Activated naive CD8-positive, alpha-beta T cell treated with anti-CD3 and anti-CD28 coated beads, Interleukin-2, amount 10 ng/mL, durations not matched to agents 7 days and 5 days (primary cell): ENCODE results near the gene PNMT. TPM values are rescaled to one million over a fixed set of nuclear protein-coding genes. Genes with fewer than 3 reads are reported as not detected.

Experiments
- ATAC-seq: fragments of 150-1000 bp; cut with Tn5 transposase; one replicate; pipeline ENCODE4 v1.10.0; 2021; ENCODE audit warnings: low read depth, moderate library complexity
- POLR2A ChIA-PET: fragments of 350-600 bp; sonication (Branson Sonifier 250); formaldehyde crosslinking; loops from one replicate; lab custom pipeline; 2021; ENCODE audit warnings: antibody characterized with exemption; lab: Charles Lee
- DNase-seq: peaks from one replicate; pipeline ENCODE4 v3.0.0; 2021
- H3K27ac Mint-ChIP-seq: one replicate; pipeline ENCODE4 v1.8.0; 2022; ENCODE audit warnings: mild to moderate bottlenecking, mixed read lengths
- H3K27me3 Mint-ChIP-seq: one replicate; pipeline ENCODE4 v1.8.0; 2022; ENCODE audit warnings: mild to moderate bottlenecking, moderate library complexity, mixed read lengths
- H3K36me3 Mint-ChIP-seq: one replicate; pipeline ENCODE4 v1.8.0; 2021; ENCODE audit warnings: mild to moderate bottlenecking, mixed read lengths
- H3K4me1 Mint-ChIP-seq: one replicate; pipeline ENCODE4 v1.8.0; 2021; ENCODE audit warnings: mixed read lengths
- H3K4me3 Mint-ChIP-seq: one replicate; pipeline ENCODE4 v1.8.0; 2022; ENCODE audit warnings: mild to moderate bottlenecking, moderate library complexity, mixed read lengths
- H3K9me3 Mint-ChIP-seq: one replicate; pipeline ENCODE4 v1.8.0; 2021; ENCODE audit warnings: mixed read lengths
- total RNA-seq, 2 experiments: library from RNA; stranded (reverse); gene quantifications; one replicate each; pipeline ENCODE4 v1.2.3, GENCODE V29; 2021

The PNMT gene
- total RNA-seq, 2 experiments from 2014 or later: not detected

DNA sequence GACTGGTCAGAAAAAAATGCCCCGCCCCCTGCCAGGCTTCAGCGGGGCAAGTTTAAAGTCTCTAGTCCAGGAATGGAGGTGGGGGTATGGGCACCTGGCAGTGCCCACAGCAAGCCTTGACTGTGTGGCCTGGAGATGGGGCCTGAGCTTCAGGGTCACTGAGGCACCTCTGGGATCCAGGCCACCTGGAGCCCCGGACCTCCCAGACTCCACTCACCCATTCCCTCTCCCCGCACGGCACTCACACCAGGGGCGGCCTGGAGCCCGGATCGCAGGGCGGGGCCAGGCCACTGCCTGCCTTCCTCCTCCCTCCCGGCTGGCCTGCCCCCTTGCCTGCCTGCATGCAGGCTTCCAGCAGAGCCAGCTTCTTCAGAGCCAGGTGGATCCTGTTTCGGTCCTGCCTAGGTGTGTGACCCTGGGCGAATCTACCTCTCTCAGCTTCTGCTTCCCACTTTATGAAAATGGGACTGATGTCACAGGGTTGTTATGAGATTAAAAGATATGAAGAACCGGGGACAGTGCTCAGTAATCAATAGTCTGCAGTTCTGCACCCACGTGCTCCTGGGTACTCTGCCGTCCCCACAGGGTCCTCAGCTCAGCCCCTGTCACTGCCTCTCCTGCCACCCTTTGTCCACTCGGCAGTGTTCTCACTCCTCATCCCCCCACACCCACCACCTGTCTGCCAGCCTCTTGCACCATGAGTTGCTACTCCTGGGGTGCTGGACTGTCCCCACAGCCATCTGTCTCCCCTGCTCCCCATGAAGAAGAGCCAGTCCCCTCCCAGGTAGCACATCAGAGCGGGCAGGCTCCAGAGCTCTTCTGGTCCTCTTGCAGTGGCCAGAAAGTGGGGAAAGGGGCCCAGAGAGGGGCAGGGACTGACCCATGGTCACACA lies 4.3 kb upstream of the PNMT start:
- no peak overlapping the region for H3K27ac Mint-ChIP-seq
- H3K4me1 Mint-ChIP-seq: peaks cover 11% of the 10 kb centered on the region
- peaks cover 15% of the 10 kb centered on the region for H3K27me3 Mint-ChIP-seq
- DNase-seq (no peak), ATAC-seq (no peak)
- POLR2A ChIA-PET: no interaction called here
- no peaks in the 10 kb centered on the region for H3K9me3 Mint-ChIP-seq
- H3K36me3 Mint-ChIP-seq: peaks cover 3% of the 10 kb centered on the region
- no peak overlapping the region for H3K4me3 Mint-ChIP-seq

DNA sequence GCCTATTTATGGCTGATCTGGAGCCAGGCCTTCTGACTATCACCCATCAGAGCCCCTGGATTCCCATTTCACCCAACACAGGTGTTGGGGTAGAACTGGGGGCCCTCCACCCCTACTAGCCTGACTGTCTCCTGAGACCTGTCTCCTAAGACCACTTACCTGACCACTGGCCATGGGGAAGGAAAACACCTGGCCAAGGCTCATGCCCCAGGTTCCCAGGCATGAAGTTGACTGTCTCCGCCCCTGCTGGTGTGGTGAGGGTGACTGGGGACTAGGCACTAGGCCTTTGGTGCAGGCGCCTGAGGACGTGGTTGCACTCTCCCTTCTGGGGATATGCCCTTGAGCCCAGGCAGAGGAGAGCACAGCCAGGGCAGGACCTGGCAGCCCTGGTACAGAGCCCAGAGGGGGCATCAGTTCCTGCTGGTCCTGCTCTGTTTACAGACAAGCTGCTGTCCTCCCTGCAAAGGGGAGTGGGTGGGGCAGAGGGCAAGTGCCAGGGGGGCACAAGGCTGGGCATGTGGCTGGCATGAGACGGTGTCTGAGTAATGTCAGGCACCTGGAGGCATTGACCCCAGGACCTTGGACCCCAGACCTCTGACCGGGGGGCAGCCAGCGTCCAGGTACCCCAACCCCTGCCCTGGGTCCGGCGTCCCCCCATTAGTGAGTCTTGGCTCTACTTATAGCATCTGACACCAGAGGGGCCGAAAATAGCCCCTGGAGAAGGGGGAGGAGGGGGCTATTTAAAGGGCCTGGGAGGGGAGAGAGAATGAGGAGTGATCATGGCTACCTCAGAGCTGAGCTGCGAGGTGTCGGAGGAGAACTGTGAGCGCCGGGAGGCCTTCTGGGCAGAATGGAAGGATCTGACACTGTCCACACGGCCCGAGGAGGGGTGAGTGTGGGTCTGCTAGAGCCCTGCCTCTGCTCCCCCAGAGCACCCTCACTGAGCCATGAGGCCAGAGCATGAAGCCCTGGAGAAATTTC lies 3.4 kb upstream of the PNMT start, which contains the start of gene TCAP:
TCAP (plus strand) TSS at position 769 of the 981 bp plus-strand sequence; CDS start at position 780, 11 bp downstream.
- Mint-ChIP-seq H3K9me3 (no peaks in the 10 kb centered on the region), H3K4me1 (peaks cover 9% of the 10 kb centered on the region), H3K36me3 (no peaks in the 10 kb centered on the region), H3K27ac (no peak within 1 kb of the TSS), H3K27me3 (peaks cover 17% of the 10 kb centered on the region), H3K4me3 (no peak within 1 kb of the TSS)
- POLR2A ChIA-PET: no interaction called here
- ATAC-seq: no peak
- no peak for DNase-seq

DNA sequence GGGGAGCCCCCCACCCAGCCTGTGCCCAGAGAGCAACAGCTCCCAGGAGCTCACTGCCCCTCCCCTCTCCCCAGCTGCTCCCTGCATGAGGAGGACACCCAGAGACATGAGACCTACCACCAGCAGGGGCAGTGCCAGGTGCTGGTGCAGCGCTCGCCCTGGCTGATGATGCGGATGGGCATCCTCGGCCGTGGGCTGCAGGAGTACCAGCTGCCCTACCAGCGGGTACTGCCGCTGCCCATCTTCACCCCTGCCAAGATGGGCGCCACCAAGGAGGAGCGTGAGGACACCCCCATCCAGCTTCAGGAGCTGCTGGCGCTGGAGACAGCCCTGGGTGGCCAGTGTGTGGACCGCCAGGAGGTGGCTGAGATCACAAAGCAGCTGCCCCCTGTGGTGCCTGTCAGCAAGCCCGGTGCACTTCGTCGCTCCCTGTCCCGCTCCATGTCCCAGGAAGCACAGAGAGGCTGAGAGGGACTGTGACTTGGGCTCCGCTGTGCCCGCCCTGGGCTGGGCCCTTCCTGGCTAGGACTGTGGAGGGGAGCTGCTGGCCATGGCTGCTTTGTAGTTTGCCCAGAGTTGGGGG lies 2.5 kb upstream of the PNMT start:
- peak; percentile 13 for ATAC-seq
- Mint-ChIP-seq H3K27me3 (peaks cover 19% of the 10 kb centered on the region), H3K4me1 (peaks cover 7% of the 10 kb centered on the region), H3K4me3 (no peak overlapping the region), H3K27ac (no peak overlapping the region), H3K36me3 (no peaks in the 10 kb centered on the region), H3K9me3 (no peaks in the 10 kb centered on the region)
- POLR2A ChIA-PET: interaction anchor here (1.0 kb wide), 1 partner anchor 10 kb away, joined by 3 read pairs; no protein-coding TSS in a partner anchor
- DNase-seq: no peak

DNA sequence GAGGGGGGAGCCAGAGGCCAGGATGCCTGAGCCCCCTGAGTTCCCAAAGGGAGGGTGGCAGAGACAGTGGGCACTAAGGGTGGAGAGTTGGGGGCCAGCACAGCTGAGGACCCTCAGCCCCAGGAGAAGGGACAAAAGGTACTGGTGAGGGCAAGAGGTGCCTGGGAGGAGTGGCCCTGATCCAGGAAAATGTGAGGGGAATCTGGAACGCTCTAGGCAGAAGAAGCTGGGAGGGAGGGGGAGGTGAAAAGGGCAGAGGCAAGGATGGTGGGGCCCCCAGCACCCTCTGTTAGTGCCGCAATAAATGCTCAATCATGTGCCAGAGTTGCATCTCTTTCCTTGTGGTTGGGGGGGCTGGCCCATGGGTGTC lies 2.0 kb upstream of the PNMT start:
- no peak for DNase-seq
- Mint-ChIP-seq H3K4me1 (peaks cover 7% of the 10 kb centered on the region), H3K9me3 (no peaks in the 10 kb centered on the region), H3K27me3 (peaks cover 21% of the 10 kb centered on the region), H3K27ac (no peak overlapping the region), H3K36me3 (no peaks in the 10 kb centered on the region), H3K4me3 (no peak overlapping the region)
- no peak for ATAC-seq
- POLR2A ChIA-PET: interaction anchor here (1.0 kb wide), 1 partner anchor 10 kb away, joined by 3 read pairs; no protein-coding TSS in a partner anchor

DNA sequence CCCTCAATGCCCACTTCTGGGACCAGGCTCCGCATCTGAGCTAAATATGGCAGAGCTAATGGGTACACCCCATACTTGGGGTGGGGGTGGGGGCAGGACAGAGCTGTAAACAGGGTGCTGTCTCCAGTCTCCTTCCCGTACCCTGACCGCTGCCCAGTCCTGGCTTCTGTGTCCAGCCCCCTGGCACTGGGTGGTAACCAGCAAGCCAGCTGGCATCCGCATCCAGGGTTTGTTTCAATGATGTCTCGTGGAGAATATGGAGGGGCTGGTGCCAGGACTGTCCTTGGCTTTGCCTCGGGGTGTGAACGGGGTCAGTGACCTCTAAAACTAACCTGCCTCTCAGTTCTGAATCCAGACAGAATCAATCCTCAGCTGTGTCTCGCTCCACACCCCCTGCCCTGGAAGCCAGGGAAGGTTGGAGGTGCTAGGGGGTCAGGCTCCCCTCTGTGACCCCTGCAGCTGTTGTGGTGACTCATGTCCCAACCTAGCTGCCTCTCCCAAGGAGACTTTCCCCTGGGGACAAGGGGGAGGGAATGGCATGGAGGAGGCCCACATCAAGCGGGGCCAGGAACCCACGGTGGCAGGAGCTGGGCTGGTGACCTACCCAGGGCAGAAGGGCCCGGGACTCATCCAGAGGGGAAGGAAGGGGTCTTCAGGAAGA lies 1.5 kb upstream of the PNMT start:
- DNase-seq: no peak
- H3K27me3 Mint-ChIP-seq: peaks cover 21% of the 10 kb centered on the region
- no peak overlapping the region for H3K4me3 Mint-ChIP-seq
- H3K4me1 Mint-ChIP-seq: peaks cover 5% of the 10 kb centered on the region
- H3K27ac Mint-ChIP-seq: no peak overlapping the region
- H3K36me3 Mint-ChIP-seq: no peaks in the 10 kb centered on the region
- no peaks in the 10 kb centered on the region for H3K9me3 Mint-ChIP-seq
- POLR2A ChIA-PET: interaction anchor here (0.6 to 1.0 kb wide), 4 partner anchors 9 to 63 kb away, joined by 3 read pairs; no protein-coding TSS in a partner anchor
- ATAC-seq: no peak

DNA sequence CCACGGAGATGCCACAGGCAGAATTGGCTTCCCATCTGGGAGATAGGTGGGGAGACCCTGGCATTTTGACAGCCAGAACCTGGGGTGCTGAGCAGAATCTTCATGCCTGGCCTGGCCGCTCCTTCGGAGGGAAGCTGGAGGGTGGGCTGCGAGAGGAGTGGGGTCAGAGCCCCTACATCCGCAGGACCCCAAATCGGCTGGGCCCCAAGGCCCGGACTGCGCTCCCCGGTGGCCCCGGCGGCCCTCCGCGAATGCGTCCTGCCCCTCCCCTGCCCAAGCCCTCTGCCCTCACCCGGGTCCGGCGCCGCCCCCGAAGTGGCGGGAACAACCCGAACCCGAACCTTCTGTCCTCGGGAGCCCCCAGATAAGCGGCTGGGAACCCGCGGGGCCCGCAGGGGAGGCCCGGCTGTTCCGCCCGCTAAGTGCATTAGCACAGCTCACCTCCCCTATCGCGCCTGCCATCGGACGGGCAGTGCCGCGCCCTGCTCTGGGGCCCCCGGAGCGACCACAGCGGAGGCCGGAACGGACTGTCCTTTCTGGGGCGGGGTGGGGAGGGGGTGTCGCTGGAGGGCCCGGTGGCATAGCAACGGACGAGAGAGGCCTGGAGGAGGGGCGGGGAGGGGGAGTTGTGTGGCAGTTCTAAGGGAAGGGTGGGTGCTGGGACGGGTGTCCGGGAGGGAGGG lies 850 bp upstream of the PNMT start:
- no peaks in the 10 kb centered on the region for H3K36me3 Mint-ChIP-seq
- peaks cover 8% of the 10 kb centered on the region for H3K4me1 Mint-ChIP-seq
- H3K4me3 Mint-ChIP-seq: peak overlapping the region; percentile 57
- no peaks in the 10 kb centered on the region for H3K9me3 Mint-ChIP-seq
- POLR2A ChIA-PET: interaction anchor here (0.6 to 1.0 kb wide), 3 partner anchors 9 to 62 kb away, joined by 3 read pairs; no protein-coding TSS in a partner anchor
- H3K27me3 Mint-ChIP-seq: peaks cover 24% of the 10 kb centered on the region
- no peak overlapping the region for H3K27ac Mint-ChIP-seq
- DNase-seq (no peak), ATAC-seq (no peak)

DNA sequence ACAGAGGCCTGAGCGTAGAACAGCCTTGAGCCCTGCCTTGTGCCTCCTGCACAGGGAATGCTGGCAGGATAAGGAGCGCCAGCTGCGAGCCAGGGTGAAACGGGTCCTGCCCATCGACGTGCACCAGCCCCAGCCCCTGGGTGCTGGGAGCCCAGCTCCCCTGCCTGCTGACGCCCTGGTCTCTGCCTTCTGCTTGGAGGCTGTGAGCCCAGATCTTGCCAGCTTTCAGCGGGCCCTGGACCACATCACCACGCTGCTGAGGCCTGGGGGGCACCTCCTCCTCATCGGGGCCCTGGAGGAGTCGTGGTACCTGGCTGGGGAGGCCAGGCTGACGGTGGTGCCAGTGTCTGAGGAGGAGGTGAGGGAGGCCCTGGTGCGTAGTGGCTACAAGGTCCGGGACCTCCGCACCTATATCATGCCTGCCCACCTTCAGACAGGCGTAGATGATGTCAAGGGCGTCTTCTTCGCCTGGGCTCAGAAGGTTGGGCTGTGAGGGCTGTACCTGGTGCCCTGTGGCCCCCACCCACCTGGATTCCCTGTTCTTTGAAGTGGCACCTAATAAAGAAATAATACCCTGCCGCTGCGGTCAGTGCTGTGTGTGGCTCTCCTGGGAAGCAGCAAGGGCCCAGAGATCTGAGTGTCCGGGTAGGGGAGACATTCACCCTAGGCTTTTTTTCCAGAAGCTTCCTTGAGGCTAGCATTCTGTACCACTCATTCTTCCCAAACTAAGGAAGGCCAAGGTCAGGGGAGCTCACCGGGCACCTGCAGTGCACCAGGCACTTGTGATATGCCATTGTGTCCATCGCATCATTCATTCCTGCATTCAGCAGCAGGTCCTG lies 1.9 kb downstream of the PNMT start:
- Mint-ChIP-seq H3K4me1 (peaks cover 8% of the 10 kb centered on the region), H3K27ac (no peak overlapping the region), H3K27me3 (peaks cover 24% of the 10 kb centered on the region), H3K9me3 (no peaks in the 10 kb centered on the region), H3K36me3 (no peaks in the 10 kb centered on the region), H3K4me3 (no peak overlapping the region)
- DNase-seq (no peak), ATAC-seq (no peak)
- POLR2A ChIA-PET: interaction anchor here (0.9 to 1.7 kb wide), 3 partner anchors 16 to 83 kb away, joined by 3 to 8 read pairs (median 3); partner anchors contain the start of gene PGAP3

DNA sequence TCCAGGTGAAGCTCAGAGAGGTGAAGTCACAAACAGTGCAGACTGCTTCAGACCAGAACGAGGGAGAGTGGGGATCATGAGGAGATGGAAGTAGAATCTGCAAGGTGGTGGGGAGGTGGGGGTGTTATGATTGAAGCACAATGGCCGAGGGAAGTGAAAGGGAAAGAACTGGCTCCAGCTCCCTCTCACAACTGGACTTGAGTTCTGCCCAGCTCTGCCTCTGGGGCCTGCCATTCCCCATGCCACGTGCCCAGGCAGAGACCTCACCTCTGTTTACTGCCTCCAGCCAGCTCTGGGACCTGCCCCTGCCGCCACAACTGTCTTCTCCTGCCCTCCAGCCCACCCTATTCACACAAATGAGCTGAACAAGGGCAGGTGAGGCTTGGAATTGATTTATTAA lies 2.5 kb downstream of the PNMT start:
- Mint-ChIP-seq H3K4me1 (peaks cover 12% of the 10 kb centered on the region), H3K4me3 (no peak overlapping the region), H3K9me3 (no peaks in the 10 kb centered on the region), H3K27ac (no peak overlapping the region), H3K36me3 (no peaks in the 10 kb centered on the region), H3K27me3 (peaks cover 24% of the 10 kb centered on the region)
- ATAC-seq: no peak
- POLR2A ChIA-PET: interaction anchor here (0.9 to 1.5 kb wide), 2 partner anchors 17 to 82 kb away, joined by 3 read pairs; no protein-coding TSS in a partner anchor
- DNase-seq: no peak

DNA sequence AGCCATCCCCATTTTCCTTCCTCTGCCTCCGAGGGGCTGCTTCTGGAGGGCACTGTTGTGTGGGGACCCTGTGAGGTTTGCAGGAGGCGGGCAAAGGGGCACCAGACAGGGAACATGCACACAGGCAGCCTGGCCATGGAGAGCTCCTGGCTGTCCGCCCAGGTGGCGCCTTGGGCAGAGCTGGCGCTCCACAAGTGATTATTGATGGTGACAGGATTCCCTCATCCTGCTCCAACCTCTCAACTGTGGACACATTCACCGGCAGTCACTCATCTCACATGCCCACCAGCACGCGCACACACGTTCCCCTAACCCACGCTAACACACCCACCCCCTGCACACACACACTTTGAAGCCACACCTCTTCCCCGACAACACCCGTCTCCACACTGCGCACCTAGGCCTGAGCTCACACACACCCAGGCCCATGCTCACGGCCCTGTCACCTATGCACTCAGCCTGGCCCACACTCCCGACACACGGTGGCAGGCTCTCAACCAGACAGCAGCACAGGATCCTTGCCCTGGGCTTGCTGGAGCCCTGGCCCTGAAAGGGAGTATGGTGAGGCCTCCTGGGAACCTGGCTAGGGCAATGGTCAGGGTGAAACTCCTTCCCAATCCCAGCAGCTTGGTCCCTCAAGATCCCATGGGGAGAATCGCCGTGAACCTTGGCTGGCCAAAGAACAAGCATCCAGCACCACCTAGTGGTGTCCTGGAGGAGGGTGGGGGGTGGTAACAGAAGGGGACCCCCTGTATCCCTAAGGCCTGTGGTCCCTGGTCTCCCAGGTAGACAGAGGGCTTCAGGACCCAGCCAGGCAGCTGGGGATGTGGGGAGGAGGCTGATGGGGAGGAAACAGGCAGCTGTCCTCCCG lies 3.6 kb downstream of the PNMT start:
- Mint-ChIP-seq H3K27ac (peak overlapping the region; percentile 62), H3K9me3 (no peaks in the 10 kb centered on the region), H3K27me3 (peaks cover 20% of the 10 kb centered on the region), H3K36me3 (no peaks in the 10 kb centered on the region), H3K4me1 (peaks cover 22% of the 10 kb centered on the region), H3K4me3 (no peak overlapping the region)
- POLR2A ChIA-PET: interaction anchor here (1.0 to 1.5 kb wide), 2 partner anchors 58 to 81 kb away, joined by 3 to 4 read pairs; partner anchors contain the start of gene MIEN1
- ATAC-seq (no peak), DNase-seq (no peak)

DNA sequence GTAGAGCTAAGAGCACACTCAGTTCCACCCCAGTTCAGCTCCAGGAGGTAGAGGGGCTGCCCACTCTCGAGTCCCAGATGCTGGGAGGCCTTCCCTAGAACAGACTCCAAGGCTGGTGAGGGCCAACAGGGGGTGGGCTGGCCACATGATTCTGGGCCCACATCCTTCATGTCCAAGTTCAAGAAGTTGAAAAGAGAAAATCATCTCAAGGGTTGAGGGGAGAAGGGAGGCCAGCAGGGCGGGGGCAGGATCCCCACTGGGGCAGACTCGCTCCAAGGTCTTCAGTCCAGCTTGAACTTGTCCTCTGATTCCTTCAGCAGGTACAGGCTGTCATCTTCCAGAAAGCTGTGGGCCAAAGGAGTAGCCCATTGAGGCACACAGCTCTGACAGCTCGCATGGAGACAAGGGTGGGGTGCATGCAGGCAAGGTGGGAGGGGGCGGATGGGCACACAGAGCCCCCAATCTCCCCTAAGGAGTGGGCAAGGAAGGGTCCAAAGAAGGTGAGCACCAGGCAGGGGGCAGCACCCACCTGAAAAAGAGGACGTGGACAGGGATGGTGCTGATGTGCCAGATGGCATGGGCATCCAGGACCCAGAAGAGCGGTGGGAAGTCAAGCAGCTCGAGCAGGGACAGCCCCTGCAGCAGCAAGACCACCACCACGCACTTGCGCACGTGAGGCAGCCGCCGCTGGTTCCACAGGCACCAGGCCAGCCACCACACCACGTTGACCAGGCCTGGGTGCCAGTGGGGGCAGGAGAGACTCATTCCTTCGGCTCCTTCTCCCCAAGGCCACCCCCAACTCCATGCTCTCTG lies 4.5 kb downstream of the PNMT start:
- Mint-ChIP-seq H3K4me1 (peaks cover 29% of the 10 kb centered on the region), H3K36me3 (no peaks in the 10 kb centered on the region), H3K4me3 (no peak overlapping the region), H3K27ac (peak overlapping the region; percentile 25), H3K9me3 (no peaks in the 10 kb centered on the region), H3K27me3 (peaks cover 17% of the 10 kb centered on the region)
- POLR2A ChIA-PET: interaction anchor here (0.6 to 1.0 kb wide), 2 partner anchors 57 to 239 kb away, joined by 3 to 4 read pairs; partner anchors contain the start of gene MIEN1
- ATAC-seq: no peak
- no peak for DNase-seq
